Measurements from ENCODE around the gene COL4A5. TPM values are rescaled to one million over a fixed set of nuclear protein-coding genes. Genes with fewer than 3 reads are reported as not detected.

COL4A5 gene
- total and polyA plus RNA-seq, 3 donors from 2014 or later = 13.4 to 33.0 (median 23.8) TPM

GRCh38 chrX:108397627-108398391 lies 41.8 kb upstream of the COL4A5 start:
- H3K9me3 ChIP-seq = no peaks in the 10 kb centered on the region
- H3K4me3 ChIP-seq = no peak overlapping the region
- H3K4me1 ChIP-seq = no peaks in the 10 kb centered on the region
- TF ChIP-seq, protein P1, sequence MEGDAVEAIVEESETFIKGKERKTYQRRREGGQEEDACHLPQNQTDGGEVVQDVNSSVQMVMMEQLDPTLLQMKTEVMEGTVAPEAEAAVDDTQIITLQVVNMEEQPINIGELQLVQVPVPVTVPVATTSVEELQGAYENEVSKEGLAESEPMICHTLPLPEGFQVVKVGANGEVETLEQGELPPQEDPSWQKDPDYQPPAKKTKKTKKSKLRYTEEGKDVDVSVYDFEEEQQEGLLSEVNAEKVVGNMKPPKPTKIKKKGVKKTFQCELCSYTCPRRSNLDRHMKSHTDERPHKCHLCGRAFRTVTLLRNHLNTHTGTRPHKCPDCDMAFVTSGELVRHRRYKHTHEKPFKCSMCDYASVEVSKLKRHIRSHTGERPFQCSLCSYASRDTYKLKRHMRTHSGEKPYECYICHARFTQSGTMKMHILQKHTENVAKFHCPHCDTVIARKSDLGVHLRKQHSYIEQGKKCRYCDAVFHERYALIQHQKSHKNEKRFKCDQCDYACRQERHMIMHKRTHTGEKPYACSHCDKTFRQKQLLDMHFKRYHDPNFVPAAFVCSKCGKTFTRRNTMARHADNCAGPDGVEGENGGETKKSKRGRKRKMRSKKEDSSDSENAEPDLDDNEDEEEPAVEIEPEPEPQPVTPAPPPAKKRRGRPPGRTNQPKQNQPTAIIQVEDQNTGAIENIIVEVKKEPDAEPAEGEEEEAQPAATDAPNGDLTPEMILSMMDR (IDR thresholded peaks at IDR 0.05) = no peak
- TF ChIP-seq POLR2A (IDR thresholded peaks at IDR 0.05) = no peak
- WGBS, 2 donors = 88 to 94% methylated on average over 5 to 6 of the region's 6 CpGs
- no peak overlapping the region for H3K27ac ChIP-seq
- H3K27me3 ChIP-seq = no peaks in the 10 kb centered on the region
- intact Hi-C loops (cut with DNase I; ENCODE audit: low total_unique reads) = no loop called here
- no peaks in the 10 kb centered on the region for H3K36me3 ChIP-seq (ENCODE audit: low read depth, missing control alignments)
- DNase-seq = no peak

DNA sequence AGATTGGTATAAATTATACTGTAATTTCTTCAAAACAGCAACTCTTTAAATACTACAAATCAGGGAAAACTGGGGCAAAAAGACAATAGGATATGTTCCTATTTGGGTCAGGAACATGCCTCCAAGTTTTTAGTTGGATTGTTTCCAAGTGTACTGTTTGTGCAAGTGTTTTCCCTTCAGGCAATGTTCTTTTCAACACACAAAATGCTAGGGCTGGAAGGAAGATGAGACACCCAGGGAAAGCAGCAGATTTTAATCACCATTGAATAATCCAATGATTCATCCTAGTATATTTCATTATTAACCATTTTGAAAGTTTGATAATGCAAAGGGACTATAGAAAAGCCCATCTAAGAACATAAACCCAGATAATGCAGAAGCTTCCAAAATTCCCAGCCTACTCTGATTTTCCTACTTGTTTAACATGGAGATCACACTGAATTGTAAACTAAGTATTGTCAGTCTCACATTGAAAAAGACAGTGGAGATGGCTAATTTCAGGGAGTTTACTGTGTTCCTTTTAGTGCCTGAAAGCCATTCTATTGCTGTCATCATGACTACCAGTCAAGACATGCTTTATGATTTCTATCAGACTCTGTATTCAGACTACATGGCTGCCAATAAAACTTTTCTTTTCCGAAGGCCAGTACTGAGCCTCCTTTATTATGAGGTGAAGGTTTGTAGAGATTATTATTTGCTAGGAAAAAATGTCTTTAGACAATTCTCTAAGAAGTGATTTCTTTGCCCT lies 40.0 kb upstream of the COL4A5 start:
- Histone ChIP-seq H3K27ac (no peak overlapping the region), H3K9me3 (no peaks in the 10 kb centered on the region), H3K36me3 (ENCODE audit: low read depth, missing control alignments) (no peaks in the 10 kb centered on the region), H3K4me1 (no peaks in the 10 kb centered on the region), H3K4me3 (no peak overlapping the region), H3K27me3 (no peaks in the 10 kb centered on the region)
- no peak for DNase-seq
- WGBS, 2 donors = 57 to 89% methylated on average over 1 of the region's 1 CpG
- TF ChIP-seq POLR2A (IDR thresholded peaks at IDR 0.05) = no peak
- intact Hi-C loops (cut with DNase I; ENCODE audit: low total_unique reads) = no loop called here

DNA sequence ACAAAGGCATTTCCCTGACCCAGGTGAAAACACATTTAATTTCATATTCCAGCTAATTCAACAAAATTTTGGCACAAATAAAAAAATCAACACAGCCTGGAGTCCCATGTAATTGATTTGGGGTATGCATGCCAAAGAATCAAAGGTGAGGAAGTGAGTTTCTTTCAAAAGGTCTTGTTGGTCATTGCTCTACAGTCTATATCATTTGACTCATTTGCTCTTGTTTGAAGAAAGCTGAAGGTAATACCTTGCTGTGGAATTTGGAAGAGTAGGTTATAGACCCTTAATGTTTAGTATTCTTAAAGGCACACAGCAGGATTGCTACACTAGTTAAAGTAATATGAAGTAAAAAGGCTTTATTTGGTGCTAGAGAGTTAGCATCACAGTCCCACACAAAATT lies 26.9 kb upstream of the COL4A5 start:
- H3K4me3 ChIP-seq = no peak overlapping the region
- no peak for TF ChIP-seq POLR2A (IDR thresholded peaks at IDR 0.05)
- TF ChIP-seq, protein P1 (IDR thresholded peaks at IDR 0.05) = no peak
- intact Hi-C loops (cut with DNase I; ENCODE audit: low total_unique reads) = no loop called here
- H3K9me3 ChIP-seq = no peaks in the 10 kb centered on the region
- H3K4me1 ChIP-seq = no peaks in the 10 kb centered on the region
- H3K27ac ChIP-seq = no peak overlapping the region
- no peak for DNase-seq
- H3K27me3 ChIP-seq = no peaks in the 10 kb centered on the region
- H3K36me3 ChIP-seq (ENCODE audit: low read depth, missing control alignments) = no peaks in the 10 kb centered on the region

GRCh38 chrX:108415146-108415545 lies 24.5 kb upstream of the COL4A5 start:
- intact Hi-C loops (cut with DNase I; ENCODE audit: low total_unique reads) = no loop called here

DNA sequence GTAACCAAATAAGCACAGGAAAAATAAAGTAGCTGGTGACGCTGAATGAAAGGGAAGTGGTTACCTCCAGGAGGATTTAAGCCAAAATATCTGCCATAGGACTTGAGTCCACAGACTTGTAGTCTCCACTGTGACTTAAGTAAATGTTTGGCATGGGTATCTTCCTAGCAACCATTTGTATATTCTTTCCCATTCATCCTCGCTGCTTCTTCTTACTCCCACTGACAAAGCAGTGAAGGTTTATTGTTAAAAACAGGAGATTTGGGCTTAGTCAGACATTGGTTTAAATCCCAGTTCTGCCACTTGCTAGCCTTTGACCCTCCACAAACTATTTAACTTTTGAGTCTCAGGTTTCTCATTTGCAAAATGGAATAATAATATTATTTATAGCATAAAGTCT lies 23.7 kb upstream of the COL4A5 start:
- no peak for TF ChIP-seq POLR2A (IDR thresholded peaks at IDR 0.05)
- TF ChIP-seq, protein P1 (IDR thresholded peaks at IDR 0.05) = no peak
- Histone ChIP-seq H3K27ac (no peak overlapping the region), H3K4me3 (no peak overlapping the region), H3K36me3 (ENCODE audit: low read depth, missing control alignments) (no peaks in the 10 kb centered on the region), H3K27me3 (no peaks in the 10 kb centered on the region), H3K9me3 (no peaks in the 10 kb centered on the region), H3K4me1 (no peaks in the 10 kb centered on the region)
- intact Hi-C loops (cut with DNase I; ENCODE audit: low total_unique reads) = no loop called here
- 49 to 60% methylated on average over 2 of the region's 2 CpGs for WGBS, 2 donors
- no peak for DNase-seq

More at GRCh38 chrX:108415146-108415545, 24.5 kb upstream of the COL4A5 start:
- DNase-seq = no peak
- H3K36me3 ChIP-seq (ENCODE audit: low read depth, missing control alignments) = no peaks in the 10 kb centered on the region
- TF ChIP-seq POLR2A (IDR thresholded peaks at IDR 0.05) = no peak
- TF ChIP-seq, protein P1 (IDR thresholded peaks at IDR 0.05) = no peak
- WGBS, 2 donors = 79 to 84% methylated on average over 1 of the region's 1 CpG
- no peaks in the 10 kb centered on the region for H3K27me3 ChIP-seq
- H3K9me3 ChIP-seq = no peaks in the 10 kb centered on the region
- no peak overlapping the region for H3K4me3 ChIP-seq
- no peaks in the 10 kb centered on the region for H3K4me1 ChIP-seq
- H3K27ac ChIP-seq = no peak overlapping the region
